ENCODE data around the gene SAP30L.

SAP30L gene

DNA sequence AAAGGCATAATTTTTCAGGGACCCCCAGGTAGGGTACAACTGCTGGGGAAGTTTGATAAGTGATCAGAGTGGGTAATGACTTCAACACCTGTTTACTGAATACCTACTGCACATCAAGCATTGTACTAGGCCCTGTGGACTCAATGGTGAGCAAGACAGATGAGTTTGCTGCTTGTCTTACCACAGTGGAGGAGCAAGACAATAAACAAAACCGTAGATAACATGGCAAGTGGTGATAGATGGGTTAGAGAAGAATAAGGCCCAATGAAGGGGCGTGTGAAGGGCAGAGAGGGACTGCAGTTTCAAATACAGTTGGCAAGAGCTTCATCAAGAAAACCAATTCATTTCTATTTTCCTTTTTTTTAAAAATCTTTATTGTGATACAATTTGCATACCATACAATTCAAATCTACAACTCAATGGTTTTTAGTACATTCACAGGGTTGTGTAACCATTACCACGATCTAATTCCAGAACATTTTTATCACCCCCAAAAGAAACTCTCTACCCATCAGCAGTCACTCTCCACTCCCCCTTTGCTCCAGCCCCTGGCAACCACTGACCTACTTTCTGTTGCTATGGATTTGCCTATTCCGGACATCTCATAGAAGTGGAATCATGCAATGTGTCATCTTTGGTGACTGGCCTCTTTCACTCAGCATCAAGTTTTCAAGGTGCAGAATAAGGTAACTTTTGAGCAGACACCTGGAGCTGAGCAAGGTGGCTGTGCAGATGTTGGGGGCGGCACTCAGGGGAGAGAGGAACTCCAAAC lies 64.2 kb downstream of the SAP30L start:
- DNase-seq (ENCODE audit: low spot score), result no peak
